Measurements from ENCODE around the gene LDLRAD4.

DNA sequence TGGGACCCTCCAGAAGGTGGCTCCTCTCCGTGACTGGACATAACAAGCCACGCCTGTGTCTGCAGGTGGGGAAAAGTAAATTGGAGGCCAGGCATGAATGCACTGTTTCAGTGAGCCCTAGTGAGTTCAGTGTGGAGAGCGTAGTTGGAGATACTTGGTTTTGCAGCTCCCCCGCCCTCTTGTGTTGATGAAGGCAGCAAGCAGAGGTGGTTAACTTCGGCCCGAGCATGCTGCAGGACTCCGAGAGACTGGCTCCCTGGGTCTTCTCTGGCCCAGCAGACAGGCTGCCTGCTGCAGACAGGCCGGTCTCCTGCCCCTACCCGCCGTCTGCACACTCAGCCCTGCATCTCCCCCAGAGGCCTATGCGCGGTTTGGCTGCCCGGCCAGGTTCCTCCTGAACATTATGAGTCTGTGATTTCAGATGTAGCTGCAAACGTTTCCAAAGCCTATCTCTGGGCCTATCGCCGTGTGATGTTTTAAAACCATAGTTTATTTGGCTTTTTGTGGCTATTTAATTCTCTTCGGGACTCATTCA, 102.4 kb downstream of the LDLRAD4 start:
- TF ChIP-seq, protein P1, sequence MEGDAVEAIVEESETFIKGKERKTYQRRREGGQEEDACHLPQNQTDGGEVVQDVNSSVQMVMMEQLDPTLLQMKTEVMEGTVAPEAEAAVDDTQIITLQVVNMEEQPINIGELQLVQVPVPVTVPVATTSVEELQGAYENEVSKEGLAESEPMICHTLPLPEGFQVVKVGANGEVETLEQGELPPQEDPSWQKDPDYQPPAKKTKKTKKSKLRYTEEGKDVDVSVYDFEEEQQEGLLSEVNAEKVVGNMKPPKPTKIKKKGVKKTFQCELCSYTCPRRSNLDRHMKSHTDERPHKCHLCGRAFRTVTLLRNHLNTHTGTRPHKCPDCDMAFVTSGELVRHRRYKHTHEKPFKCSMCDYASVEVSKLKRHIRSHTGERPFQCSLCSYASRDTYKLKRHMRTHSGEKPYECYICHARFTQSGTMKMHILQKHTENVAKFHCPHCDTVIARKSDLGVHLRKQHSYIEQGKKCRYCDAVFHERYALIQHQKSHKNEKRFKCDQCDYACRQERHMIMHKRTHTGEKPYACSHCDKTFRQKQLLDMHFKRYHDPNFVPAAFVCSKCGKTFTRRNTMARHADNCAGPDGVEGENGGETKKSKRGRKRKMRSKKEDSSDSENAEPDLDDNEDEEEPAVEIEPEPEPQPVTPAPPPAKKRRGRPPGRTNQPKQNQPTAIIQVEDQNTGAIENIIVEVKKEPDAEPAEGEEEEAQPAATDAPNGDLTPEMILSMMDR (IDR thresholded peaks at IDR 0.05) = no peak
- no peak for TF ChIP-seq POLR2A (IDR thresholded peaks at IDR 0.05)
